ENCODE measurements around the gene GPR35. TPM values are rescaled to one million over a fixed set of nuclear protein-coding genes. Genes with fewer than 3 reads are reported as not detected.

GPR35 gene
- polyA plus RNA-seq (2012; ENCODE audit: low read depth, missing spikeins) = 1.6 TPM

GRCh38 chr2:240624950-240625621, at the start of gene GPR35:
GPR35 (plus strand) TSS chr2:240625480; CDS start chr2:240629953, 4,473 bp downstream.
- FAIRE-seq (no peak), DNase-seq (ENCODE audit: insufficient read length, low spot score) (no peak)
- peak; percentile 68 for TF ChIP-seq SPI1 (IDR thresholded peaks at IDR 0.05; ENCODE audit: low read depth, low read length)
- no peak for TF ChIP-seq TAF1 (IDR thresholded peaks at IDR 0.05; ENCODE audit: low read depth, low read length)

GRCh38 chr2:240576036-240576435, 49.2 kb upstream of the GPR35 start:
- FAIRE-seq (no peak), DNase-seq (ENCODE audit: insufficient read length, low spot score) (no peak)
- no peak for TF ChIP-seq PAX5 (IDR thresholded peaks at IDR 0.05; ENCODE audit: insufficient read depth, low read length, severe bottlenecking)
- TF ChIP-seq SPI1 (IDR thresholded peaks at IDR 0.05; ENCODE audit: low read depth, low read length) = no peak
- TF ChIP-seq POLR2AphosphoS5 (IDR thresholded peaks at IDR 0.05; ENCODE audit: low read depth, low read length) = no peak
- no peak for TF ChIP-seq POLR2A (IDR thresholded peaks at IDR 0.05; ENCODE audit: low read depth, low read length)
- no peak for TF ChIP-seq TAF1 (IDR thresholded peaks at IDR 0.05; ENCODE audit: low read depth, low read length)
- TF ChIP-seq POU2F2 (IDR thresholded peaks at IDR 0.05; ENCODE audit: low read depth, low read length) = no peak

- no peak for FAIRE-seq
- TF ChIP-seq SPI1 (IDR thresholded peaks at IDR 0.05; ENCODE audit: low read depth, low read length) = no peak
- TF ChIP-seq POLR2AphosphoS5 (IDR thresholded peaks at IDR 0.05; ENCODE audit: low read depth, low read length) = no peak
- no peak for TF ChIP-seq POU2F2 (IDR thresholded peaks at IDR 0.05; ENCODE audit: low read depth, low read length)
- TF ChIP-seq POLR2A (IDR thresholded peaks at IDR 0.05; ENCODE audit: low read depth, low read length) = no peak
- no peak for TF ChIP-seq PAX5 (IDR thresholded peaks at IDR 0.05; ENCODE audit: insufficient read depth, low read length, severe bottlenecking)
- no peak for TF ChIP-seq TAF1 (IDR thresholded peaks at IDR 0.05; ENCODE audit: low read depth, low read length)
- no peak for DNase-seq (ENCODE audit: insufficient read length, low spot score)
These were observed 48.7 kb upstream of the GPR35 start for GRCh38 chr2:240576436-240577205.

GRCh38 chr2:240577281-240578109, 47.8 kb upstream of the GPR35 start:
- DNase-seq (ENCODE audit: insufficient read length, low spot score) (no peak), FAIRE-seq (no peak)
- TF ChIP-seq POLR2A (IDR thresholded peaks at IDR 0.05; ENCODE audit: low read depth, low read length) = no peak
- no peak for TF ChIP-seq POU2F2 (IDR thresholded peaks at IDR 0.05; ENCODE audit: low read depth, low read length)
- no peak for TF ChIP-seq POLR2AphosphoS5 (IDR thresholded peaks at IDR 0.05; ENCODE audit: low read depth, low read length)
- TF ChIP-seq TAF1 (IDR thresholded peaks at IDR 0.05; ENCODE audit: low read depth, low read length) = no peak
- TF ChIP-seq PAX5 (IDR thresholded peaks at IDR 0.05; ENCODE audit: insufficient read depth, low read length, severe bottlenecking) = no peak
- no peak for TF ChIP-seq SPI1 (IDR thresholded peaks at IDR 0.05; ENCODE audit: low read depth, low read length)

GRCh38 chr2:240578110-240578450, 47.2 kb upstream of the GPR35 start:
- TF ChIP-seq POU2F2 (IDR thresholded peaks at IDR 0.05; ENCODE audit: low read depth, low read length) (no peak), SPI1 (IDR thresholded peaks at IDR 0.05; ENCODE audit: low read depth, low read length) (no peak), PAX5 (IDR thresholded peaks at IDR 0.05; ENCODE audit: insufficient read depth, low read length, severe bottlenecking) (no peak), TAF1 (IDR thresholded peaks at IDR 0.05; ENCODE audit: low read depth, low read length) (no peak)
- no peak for FAIRE-seq
- DNase-seq (ENCODE audit: insufficient read length, low spot score) = no peak

- no peak for TF ChIP-seq SPI1 (IDR thresholded peaks at IDR 0.05; ENCODE audit: low read depth, low read length)
- TF ChIP-seq PAX5 (IDR thresholded peaks at IDR 0.05; ENCODE audit: insufficient read depth, low read length, severe bottlenecking) = no peak
- no peak for TF ChIP-seq POLR2A (IDR thresholded peaks at IDR 0.05; ENCODE audit: low read depth, low read length)
- no peak for TF ChIP-seq POU2F2 (IDR thresholded peaks at IDR 0.05; ENCODE audit: low read depth, low read length)
- DNase-seq (ENCODE audit: insufficient read length, low spot score) (no peak), FAIRE-seq (no peak)
These were observed 46.8 kb upstream of the GPR35 start for GRCh38 chr2:240578488-240578887.

- DNase-seq (ENCODE audit: insufficient read length, low spot score) (no peak), FAIRE-seq (no peak)
- TF ChIP-seq SPI1 (IDR thresholded peaks at IDR 0.05; ENCODE audit: low read depth, low read length) (no peak), POU2F2 (IDR thresholded peaks at IDR 0.05; ENCODE audit: low read depth, low read length) (no peak), POLR2AphosphoS5 (IDR thresholded peaks at IDR 0.05; ENCODE audit: low read depth, low read length) (no peak), PAX5 (IDR thresholded peaks at IDR 0.05; ENCODE audit: insufficient read depth, low read length, severe bottlenecking) (no peak), TAF1 (IDR thresholded peaks at IDR 0.05; ENCODE audit: low read depth, low read length) (no peak), POLR2A (IDR thresholded peaks at IDR 0.05; ENCODE audit: low read depth, low read length) (no peak)
These were observed 46.1 kb upstream of the GPR35 start for GRCh38 chr2:240579071-240579762.

- FAIRE-seq = peak; percentile 85
- DNase-seq (ENCODE audit: insufficient read length, low spot score) = no peak
- no peak for TF ChIP-seq SPI1 (IDR thresholded peaks at IDR 0.05; ENCODE audit: low read depth, low read length)
- peak; percentile 16; the same call in 1 of the 2 replicates for TF ChIP-seq POLR2AphosphoS5 (IDR thresholded peaks at IDR 0.05; ENCODE audit: low read depth, low read length)
These were observed 45.3 kb upstream of the GPR35 start for GRCh38 chr2:240579771-240580614.
